GM18526 (cell line): Measurements from ENCODE around the gene ABLIM3.

ENCODE experiments used
- POLR2A ChIP-seq: IDR thresholded peaks from 3 replicates; pipeline ENCODE4 v1.6.1; 2011; ENCODE audit not compliant: insufficient read length; ENCODE audit errors: extremely low read depth

ABLIM3 gene

DNA sequence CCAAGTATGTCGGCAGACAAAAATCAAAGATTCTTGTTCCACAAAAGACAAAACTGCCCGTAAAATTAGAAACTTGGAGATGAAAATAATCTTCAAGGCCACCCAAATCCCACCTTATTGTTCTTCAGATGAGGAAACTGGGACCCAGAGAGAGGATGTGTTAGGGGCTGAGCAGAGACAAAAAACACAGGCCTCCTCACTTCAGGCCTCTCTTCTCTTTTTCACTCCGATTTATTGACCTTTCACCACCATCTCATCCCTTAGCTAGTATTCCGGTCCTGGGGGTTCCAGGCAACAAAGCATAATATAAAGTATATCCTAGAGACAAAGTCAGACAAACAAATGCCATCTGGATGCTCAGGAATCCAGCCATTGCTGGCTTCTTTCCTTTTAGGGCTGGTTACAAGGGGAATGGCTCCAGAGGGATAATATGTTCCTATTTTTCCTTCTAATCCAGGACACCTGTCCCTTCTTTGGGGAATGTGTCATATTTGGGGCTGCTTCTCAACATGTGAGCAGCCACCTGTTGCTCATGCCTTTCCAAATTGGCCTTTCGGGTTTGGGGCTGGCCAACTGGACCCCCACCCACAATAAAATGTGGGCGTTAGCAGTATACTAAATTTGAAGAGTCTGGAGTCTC is 88.1 kb downstream of the ABLIM3 start:
- TF ChIP-seq POLR2A = no peak

- TF ChIP-seq POLR2A = no peak
Observed at GRCh38 chr5:149235841-149236240, 94.5 kb downstream of the ABLIM3 start.

GRCh38 chr5:149237662-149238061 is 96.4 kb downstream of the ABLIM3 start:
- TF ChIP-seq POLR2A = no peak

GRCh38 chr5:149238540-149238939 is 97.2 kb downstream of the ABLIM3 start:
- no peak for TF ChIP-seq POLR2A

GRCh38 chr5:149239917-149240316 is 98.6 kb downstream of the ABLIM3 start:
- TF ChIP-seq POLR2A = no peak

- TF ChIP-seq POLR2A = no peak
Observed at GRCh38 chr5:149240354-149240998, 99.2 kb downstream of the ABLIM3 start.

DNA sequence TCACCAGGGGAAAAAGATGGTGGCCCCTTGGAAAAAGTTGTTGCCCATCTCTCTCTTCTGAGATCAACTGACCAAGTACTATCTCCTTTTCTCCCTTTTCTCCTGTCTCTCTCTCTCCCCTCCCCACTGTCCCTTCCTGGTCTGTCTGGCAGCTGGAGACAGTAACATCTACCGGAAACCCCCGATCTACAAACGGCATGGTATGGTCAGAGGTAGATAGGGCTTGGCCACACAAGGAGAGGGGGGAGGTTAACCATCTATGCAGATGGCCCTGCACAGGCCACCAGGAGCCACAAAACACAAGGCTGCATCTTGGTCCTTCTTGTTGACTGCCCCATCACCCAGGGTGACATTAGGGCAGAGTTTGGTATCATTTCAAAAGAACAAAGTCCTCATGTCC is 101.0 kb downstream of the ABLIM3 start:
- no peak for TF ChIP-seq POLR2A

GRCh38 chr5:149246906-149247305 is 105.6 kb downstream of the ABLIM3 start:
- no peak for TF ChIP-seq POLR2A

DNA sequence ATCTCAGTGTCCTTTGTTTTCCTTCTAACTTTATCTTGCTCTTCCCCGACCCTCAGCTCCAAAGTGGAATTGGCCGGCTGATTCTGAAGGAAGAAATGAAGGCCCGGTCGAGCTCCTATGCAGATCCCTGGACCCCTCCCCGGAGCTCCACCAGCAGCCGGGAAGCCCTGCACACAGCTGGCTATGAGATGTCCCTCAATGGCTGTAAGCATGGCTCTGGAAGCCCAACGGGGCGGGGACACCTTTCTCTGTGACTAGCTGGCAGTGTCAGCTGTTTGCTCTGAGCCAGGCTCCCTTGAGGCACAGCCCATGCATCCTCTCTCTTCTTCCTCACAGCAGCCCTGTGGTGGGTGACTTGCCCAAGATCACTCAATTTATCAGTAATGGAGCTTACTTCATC is 106.4 kb downstream of the ABLIM3 start:
- TF ChIP-seq POLR2A = no peak

DNA sequence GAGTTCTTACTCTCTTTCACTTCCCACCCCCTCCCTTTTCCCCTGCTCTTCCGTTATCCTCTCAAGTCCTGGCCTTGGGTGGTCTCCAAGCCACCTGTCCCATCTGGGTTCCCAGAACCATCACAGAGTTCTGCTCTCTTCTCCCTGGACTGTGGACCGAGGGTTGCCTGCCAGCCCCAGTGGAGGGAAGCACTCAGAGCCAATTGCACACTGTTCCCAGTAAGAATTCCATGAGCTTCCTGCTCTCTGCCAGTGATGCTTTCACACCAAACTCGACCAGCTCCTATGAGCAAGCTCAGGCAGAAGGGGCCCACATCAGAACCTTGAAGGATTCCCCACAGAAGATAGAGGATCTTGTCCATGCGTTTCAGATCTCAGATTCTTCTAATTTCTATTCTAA is 110.3 kb downstream of the ABLIM3 start:
- no peak for TF ChIP-seq POLR2A

DNA sequence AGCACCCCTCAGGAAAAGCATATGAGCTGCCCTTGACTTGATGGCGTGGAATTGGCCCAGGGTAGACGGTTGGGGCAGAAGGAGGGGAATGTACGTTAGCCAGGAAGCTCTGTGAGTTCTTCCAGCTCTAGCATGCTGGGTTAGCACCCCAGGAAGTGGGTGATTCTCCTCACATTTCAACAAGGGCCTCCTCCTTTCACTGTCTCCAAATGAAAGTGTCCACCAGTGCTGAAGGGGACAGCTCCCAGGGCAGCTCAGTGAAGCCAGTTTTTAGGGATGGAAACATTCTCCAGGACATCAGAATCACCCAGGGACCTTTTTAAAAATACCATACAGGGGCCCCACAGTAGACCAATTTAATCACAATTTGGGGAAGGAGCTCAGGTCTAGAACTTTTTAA is 113.2 kb downstream of the ABLIM3 start:
- no peak for TF ChIP-seq POLR2A

- no peak for TF ChIP-seq POLR2A
Observed at GRCh38 chr5:149256451-149256850, 115.2 kb downstream of the ABLIM3 start.

- no peak for TF ChIP-seq POLR2A
Observed at GRCh38 chr5:149257131-149257530, 115.8 kb downstream of the ABLIM3 start.

GRCh38 chr5:149257889-149258705 is 116.8 kb downstream of the ABLIM3 start:
- no peak for TF ChIP-seq POLR2A

DNA sequence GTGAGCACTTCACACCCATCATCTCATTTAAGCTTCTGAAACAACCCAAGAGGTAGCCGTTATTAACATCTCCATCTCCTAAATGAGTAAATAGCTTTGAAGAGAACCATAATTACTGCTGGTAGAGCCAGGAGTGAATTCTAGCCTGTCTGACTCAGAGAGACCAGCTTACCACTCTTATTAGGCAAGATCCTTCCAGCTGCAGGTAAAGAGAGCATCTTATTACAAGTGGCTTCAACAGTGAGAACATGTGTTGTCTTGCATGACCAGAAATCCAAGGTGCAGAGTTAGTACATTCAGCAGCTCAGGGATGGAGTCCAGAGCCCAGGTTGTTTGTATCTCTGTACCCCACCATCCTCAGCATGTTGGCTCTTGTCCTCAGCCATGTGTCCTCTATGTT is 119.5 kb downstream of the ABLIM3 start:
- TF ChIP-seq POLR2A = no peak

DNA sequence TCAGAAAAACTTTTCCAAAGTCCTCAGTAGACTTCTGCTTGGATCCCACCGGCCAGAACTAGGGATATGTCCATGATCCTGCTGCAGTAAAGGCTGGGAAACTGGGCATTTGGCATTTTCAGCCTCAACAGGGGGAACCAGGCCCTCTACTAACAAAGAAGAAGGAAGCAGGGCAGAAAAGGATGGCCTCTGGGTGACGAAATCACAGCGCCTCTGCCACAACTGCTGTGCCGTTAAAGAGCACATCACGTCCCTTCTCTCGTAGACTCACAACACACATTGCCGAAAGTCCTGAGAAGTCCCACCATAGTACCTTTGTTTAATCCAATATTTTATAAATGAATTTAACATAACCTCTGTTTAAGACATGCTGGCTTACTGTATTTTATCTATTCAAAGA is 120.0 kb downstream of the ABLIM3 start:
- TF ChIP-seq POLR2A = no peak
